HepG2 (cell line): ENCODE measurements around the gene HEXD.

Source experiments
- EZH2 ChIP-seq: conservative IDR thresholded peaks from 2 replicates; pipeline ENCODE4 v1.6.1; 2012; ENCODE audit warnings: mild to moderate bottlenecking, low read depth, low read length, moderate library complexity
- RELA ChIP-seq: sonication (generic); formaldehyde crosslinking; IDR thresholded peaks from 2 replicates; pipeline ENCODE4 v1.4.0; 2020; ENCODE audit warnings: missing genetic modification reagents
- TF ChIP-seq, protein P1 (sequence below): sonication (generic); formaldehyde crosslinking; IDR thresholded peaks from 2 replicates; pipeline ENCODE4 v1.5.1; 2020; ENCODE audit warnings: missing genetic modification reagents, mild to moderate bottlenecking, borderline replicate concordance
- TF ChIP-seq, protein P2 (sequence below): sonication (generic); formaldehyde crosslinking; IDR thresholded peaks from 2 replicates; pipeline ENCODE4 v1.5.0; 2020; ENCODE audit warnings: mild to moderate bottlenecking, missing genetic modification reagents, moderate library complexity

- no peak for TF ChIP-seq EZH2
- no peak for TF ChIP-seq RELA
- TF ChIP-seq, protein P1, sequence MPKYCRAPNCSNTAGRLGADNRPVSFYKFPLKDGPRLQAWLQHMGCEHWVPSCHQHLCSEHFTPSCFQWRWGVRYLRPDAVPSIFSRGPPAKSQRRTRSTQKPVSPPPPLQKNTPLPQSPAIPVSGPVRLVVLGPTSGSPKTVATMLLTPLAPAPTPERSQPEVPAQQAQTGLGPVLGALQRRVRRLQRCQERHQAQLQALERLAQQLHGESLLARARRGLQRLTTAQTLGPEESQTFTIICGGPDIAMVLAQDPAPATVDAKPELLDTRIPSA (CRISPR knock-in tag), result no peak
- TF ChIP-seq, protein P2, sequence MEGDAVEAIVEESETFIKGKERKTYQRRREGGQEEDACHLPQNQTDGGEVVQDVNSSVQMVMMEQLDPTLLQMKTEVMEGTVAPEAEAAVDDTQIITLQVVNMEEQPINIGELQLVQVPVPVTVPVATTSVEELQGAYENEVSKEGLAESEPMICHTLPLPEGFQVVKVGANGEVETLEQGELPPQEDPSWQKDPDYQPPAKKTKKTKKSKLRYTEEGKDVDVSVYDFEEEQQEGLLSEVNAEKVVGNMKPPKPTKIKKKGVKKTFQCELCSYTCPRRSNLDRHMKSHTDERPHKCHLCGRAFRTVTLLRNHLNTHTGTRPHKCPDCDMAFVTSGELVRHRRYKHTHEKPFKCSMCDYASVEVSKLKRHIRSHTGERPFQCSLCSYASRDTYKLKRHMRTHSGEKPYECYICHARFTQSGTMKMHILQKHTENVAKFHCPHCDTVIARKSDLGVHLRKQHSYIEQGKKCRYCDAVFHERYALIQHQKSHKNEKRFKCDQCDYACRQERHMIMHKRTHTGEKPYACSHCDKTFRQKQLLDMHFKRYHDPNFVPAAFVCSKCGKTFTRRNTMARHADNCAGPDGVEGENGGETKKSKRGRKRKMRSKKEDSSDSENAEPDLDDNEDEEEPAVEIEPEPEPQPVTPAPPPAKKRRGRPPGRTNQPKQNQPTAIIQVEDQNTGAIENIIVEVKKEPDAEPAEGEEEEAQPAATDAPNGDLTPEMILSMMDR (CRISPR knock-in tag), result no peak
Measured at GRCh38 chr17:82402865-82403264, 15.3 kb upstream of the HEXD start.
